Activated CD4-positive, alpha-beta T cell treated with anti-CD3 and anti-CD28 coated beads, Interleukin-2, amount 10 ng/mL, durations not matched to agents 24 days and 14 days (primary cell): Measurements from ENCODE around the gene SERPINB12. TPM values are rescaled to one million over a fixed set of nuclear protein-coding genes. Genes with fewer than 3 reads are reported as not detected.

ENCODE experiments used
- DNase-seq: peaks from one replicate; pipeline ENCODE4 v3.0.0; 2022
- H3K27ac Mint-ChIP-seq: one replicate; pipeline ENCODE4 v1.8.0; 2022; ENCODE audit warnings: mild to moderate bottlenecking, mixed read lengths
- H3K27me3 Mint-ChIP-seq: one replicate; pipeline ENCODE4 v1.8.0; 2022; ENCODE audit warnings: mixed read lengths
- H3K36me3 Mint-ChIP-seq: one replicate; pipeline ENCODE4 v1.8.0; 2022; ENCODE audit warnings: low read depth, mild to moderate bottlenecking, mixed read lengths
- H3K4me1 Mint-ChIP-seq: one replicate; pipeline ENCODE4 v1.8.0; 2021; ENCODE audit warnings: mixed read lengths
- H3K4me3 Mint-ChIP-seq: one replicate; pipeline ENCODE4 v1.8.0; 2022; ENCODE audit warnings: mild to moderate bottlenecking, moderate library complexity, mixed read lengths
- H3K9me3 Mint-ChIP-seq: one replicate; pipeline ENCODE4 v1.8.0; 2021; ENCODE audit warnings: mixed read lengths
- intact Hi-C: fragments of 100-400 bp; cut with micrococcal nuclease; formaldehyde crosslinking; loops from one replicate; pipeline ENCODE4 v1.15.1; 2023
- total RNA-seq: library from RNA; stranded (reverse); gene quantifications from 2 replicates; pipeline ENCODE4 v1.2.3, GENCODE V29; 2022

The SERPINB12 gene
- total RNA-seq, 1 donor from 2014 or later = not detected

- DNase-seq = peak; percentile 49
- intact Hi-C loops = no loop called here
- H3K27ac Mint-ChIP-seq = no peak overlapping the region
- H3K4me1 Mint-ChIP-seq = no peaks in the 10 kb centered on the region
- no peaks in the 10 kb centered on the region for H3K36me3 Mint-ChIP-seq
- no peak overlapping the region for H3K4me3 Mint-ChIP-seq
- H3K9me3 Mint-ChIP-seq = no peaks in the 10 kb centered on the region
- H3K27me3 Mint-ChIP-seq = peaks cover 7% of the 10 kb centered on the region
These were observed 22.4 kb downstream of the SERPINB12 start for GRCh38 chr18:63564561-63564960.

DNA sequence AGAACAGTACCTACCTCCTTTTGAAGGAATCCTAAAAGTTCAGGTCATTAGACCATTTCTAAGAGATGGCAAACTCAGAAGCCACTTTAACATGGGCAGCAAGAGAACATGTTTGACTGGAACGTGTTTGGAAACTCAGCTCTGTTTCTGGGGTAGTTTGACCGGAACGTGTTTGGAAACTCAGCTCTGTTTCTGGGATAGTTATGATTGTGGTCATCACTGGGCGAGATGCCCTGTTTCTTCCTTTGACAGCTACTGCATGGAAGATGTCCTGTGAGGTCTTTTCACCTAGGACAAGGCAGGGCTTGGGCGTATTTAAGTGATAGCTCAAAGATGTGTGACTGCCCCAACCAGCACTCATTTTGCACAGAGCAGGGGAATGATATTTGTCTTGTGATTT, 25.1 kb downstream of the SERPINB12 start:
- no peaks in the 10 kb centered on the region for H3K4me1 Mint-ChIP-seq
- intact Hi-C loops = no loop called here
- no peak for DNase-seq
- H3K9me3 Mint-ChIP-seq = no peaks in the 10 kb centered on the region
- H3K27ac Mint-ChIP-seq = no peak overlapping the region
- peaks cover 19% of the 10 kb centered on the region for H3K27me3 Mint-ChIP-seq
- no peaks in the 10 kb centered on the region for H3K36me3 Mint-ChIP-seq
- H3K4me3 Mint-ChIP-seq = no peak overlapping the region

DNA sequence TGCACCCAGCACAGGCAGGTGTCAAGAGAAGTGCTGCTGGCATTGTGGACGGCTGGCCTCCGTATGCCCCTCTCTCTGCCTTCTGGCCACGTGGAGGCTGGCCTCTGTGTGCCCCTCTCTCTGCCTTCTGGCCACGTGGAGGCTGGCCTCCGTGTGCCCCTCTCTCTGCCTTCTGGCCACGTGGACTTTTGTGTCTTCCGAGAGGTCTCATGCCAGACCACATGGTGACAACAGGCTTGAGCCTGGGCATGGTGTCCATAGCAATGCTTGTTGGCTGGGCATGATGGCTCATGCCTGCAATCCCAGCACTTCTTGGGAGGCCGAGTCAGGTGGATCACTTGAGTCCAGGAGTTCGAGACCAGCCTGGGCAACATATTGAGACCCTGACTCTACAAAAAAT, 25.7 kb downstream of the SERPINB12 start:
- no peaks in the 10 kb centered on the region for H3K36me3 Mint-ChIP-seq
- no peaks in the 10 kb centered on the region for H3K9me3 Mint-ChIP-seq
- no peak overlapping the region for H3K4me3 Mint-ChIP-seq
- H3K4me1 Mint-ChIP-seq = no peaks in the 10 kb centered on the region
- no peak for DNase-seq
- H3K27ac Mint-ChIP-seq = no peak overlapping the region
- intact Hi-C loops = no loop called here
- peaks cover 24% of the 10 kb centered on the region for H3K27me3 Mint-ChIP-seq

GRCh38 chr18:63570721-63571120, 28.6 kb downstream of the SERPINB12 start:
- no peak overlapping the region for H3K4me3 Mint-ChIP-seq
- H3K36me3 Mint-ChIP-seq = no peaks in the 10 kb centered on the region
- no peaks in the 10 kb centered on the region for H3K9me3 Mint-ChIP-seq
- H3K27me3 Mint-ChIP-seq = peaks cover 31% of the 10 kb centered on the region
- intact Hi-C loops = no loop called here
- no peak overlapping the region for H3K27ac Mint-ChIP-seq
- H3K4me1 Mint-ChIP-seq = no peaks in the 10 kb centered on the region
- DNase-seq = no peak

GRCh38 chr18:63575681-63576080, 33.5 kb downstream of the SERPINB12 start:
- Mint-ChIP-seq H3K9me3 (no peaks in the 10 kb centered on the region), H3K27ac (no peak overlapping the region), H3K4me3 (no peak overlapping the region), H3K4me1 (no peaks in the 10 kb centered on the region), H3K36me3 (no peaks in the 10 kb centered on the region), H3K27me3 (peaks cover 36% of the 10 kb centered on the region)
- no peak for DNase-seq
- intact Hi-C loops = no loop called here

GRCh38 chr18:63578357-63578958, 36.3 kb downstream of the SERPINB12 start:
- DNase-seq = peak; percentile 78
- H3K27me3 Mint-ChIP-seq = peaks cover 22% of the 10 kb centered on the region

GRCh38 chr18:63579616-63580015, 37.4 kb downstream of the SERPINB12 start:
- Mint-ChIP-seq H3K4me1 (no peaks in the 10 kb centered on the region), H3K36me3 (no peaks in the 10 kb centered on the region), H3K9me3 (no peaks in the 10 kb centered on the region), H3K27me3 (peaks cover 21% of the 10 kb centered on the region), H3K27ac (no peak overlapping the region), H3K4me3 (no peak overlapping the region)
- intact Hi-C loops = no loop called here
- no peak for DNase-seq

More at GRCh38 chr18:63578357-63578958, 36.3 kb downstream of the SERPINB12 start:
- Mint-ChIP-seq H3K4me1 (no peaks in the 10 kb centered on the region), H3K4me3 (no peak overlapping the region), H3K27ac (no peak overlapping the region), H3K9me3 (no peaks in the 10 kb centered on the region), H3K36me3 (no peaks in the 10 kb centered on the region)
- intact Hi-C loops = loop anchor here (1.0 kb wide), 1 partner anchor 60 kb away; no protein-coding TSS in a partner anchor

DNA sequence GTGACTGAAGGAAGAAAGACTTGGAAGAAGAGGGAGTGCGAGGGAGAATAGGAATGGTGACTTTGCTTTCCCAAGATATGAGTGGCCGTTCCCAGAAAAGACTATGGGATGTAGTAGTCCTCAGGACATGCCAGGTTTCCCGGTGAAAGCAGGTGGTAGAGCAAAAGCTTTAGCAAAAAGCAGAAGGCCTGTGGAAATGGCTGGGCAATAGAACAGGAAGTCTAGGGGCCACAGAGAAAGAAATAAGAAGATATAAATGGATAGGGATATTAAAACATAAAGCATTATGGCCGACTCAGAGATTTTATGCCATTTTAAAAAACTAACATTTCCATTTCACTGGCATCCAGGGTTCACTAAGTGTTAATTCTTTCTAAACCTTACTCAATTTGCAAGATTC, 43.8 kb downstream of the SERPINB12 start:
- Mint-ChIP-seq H3K27me3 (peaks cover 11% of the 10 kb centered on the region), H3K4me3 (no peak overlapping the region), H3K4me1 (no peaks in the 10 kb centered on the region), H3K36me3 (no peaks in the 10 kb centered on the region), H3K9me3 (no peaks in the 10 kb centered on the region), H3K27ac (no peak overlapping the region)
- intact Hi-C loops = no loop called here
- DNase-seq = no peak

DNA sequence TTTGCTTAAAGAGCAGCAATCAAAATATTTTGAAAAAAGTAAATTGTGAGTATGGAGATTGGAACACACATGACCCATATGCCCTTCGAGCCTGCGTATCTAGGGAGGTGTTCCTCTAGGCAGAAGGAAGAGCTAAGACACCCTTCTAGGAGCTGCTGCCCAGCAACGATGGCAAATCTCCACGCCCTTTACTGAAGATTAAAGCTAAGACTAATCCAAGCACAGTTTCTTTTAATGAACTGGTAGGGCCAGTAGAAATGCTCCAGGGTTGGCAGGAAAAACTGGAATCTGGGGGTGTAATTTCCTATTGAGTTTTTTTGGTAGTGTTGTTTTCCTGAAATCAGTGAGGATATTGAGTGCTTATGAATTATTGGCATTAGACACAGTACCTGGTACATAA, 44.3 kb downstream of the SERPINB12 start:
- Mint-ChIP-seq H3K4me3 (no peak overlapping the region), H3K36me3 (no peaks in the 10 kb centered on the region), H3K9me3 (no peaks in the 10 kb centered on the region), H3K4me1 (no peaks in the 10 kb centered on the region), H3K27me3 (peaks cover 8% of the 10 kb centered on the region), H3K27ac (no peak overlapping the region)
- intact Hi-C loops = no loop called here
- no peak for DNase-seq

- no peaks in the 10 kb centered on the region for H3K36me3 Mint-ChIP-seq
These were observed 44.8 kb downstream of the SERPINB12 start, which contains the start of gene SERPINB13 for GRCh38 chr18:63586966-63587365. TSS of gene SERPINB13 (plus strand) at chr18:63587343. CDS start at chr18:63588668, 1,325 bp downstream.

DNA sequence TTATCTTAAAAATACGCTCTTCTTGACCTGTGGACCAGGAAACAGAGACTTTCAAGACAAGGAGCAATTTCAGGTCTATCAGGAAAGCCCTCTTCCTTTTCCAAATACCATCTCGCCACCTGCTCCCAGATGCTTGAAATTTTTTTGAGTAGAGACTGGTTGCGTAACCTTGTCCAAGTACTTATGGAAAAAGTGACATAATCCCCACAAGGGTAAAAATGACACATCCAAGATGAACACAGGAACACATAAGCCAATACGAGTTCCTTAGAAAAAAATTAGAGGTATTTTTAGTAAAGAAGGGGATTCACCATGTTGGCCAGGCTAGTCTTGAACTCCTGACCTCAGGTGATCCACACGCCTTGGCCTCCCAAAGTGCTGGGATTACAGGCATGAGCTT, 46.7 kb downstream of the SERPINB12 start:
- no peak overlapping the region for H3K27ac Mint-ChIP-seq
- no peaks in the 10 kb centered on the region for H3K4me1 Mint-ChIP-seq
- intact Hi-C loops = no loop called here

More at GRCh38 chr18:63586966-63587365, 44.8 kb downstream of the SERPINB12 start, which contains the start of gene SERPINB13:
- H3K4me3 Mint-ChIP-seq = no peak within 1 kb of the TSS
- H3K27me3 Mint-ChIP-seq = peaks cover 7% of the 10 kb centered on the region
- no peaks in the 10 kb centered on the region for H3K9me3 Mint-ChIP-seq
- DNase-seq = no peak
- H3K27ac Mint-ChIP-seq = no peak within 1 kb of the TSS
- intact Hi-C loops = no loop called here
- no peaks in the 10 kb centered on the region for H3K4me1 Mint-ChIP-seq

GRCh38 chr18:63590373-63590772, 48.2 kb downstream of the SERPINB12 start:
- Mint-ChIP-seq H3K4me3 (no peak overlapping the region), H3K4me1 (no peaks in the 10 kb centered on the region), H3K27me3 (peaks cover 6% of the 10 kb centered on the region), H3K36me3 (no peaks in the 10 kb centered on the region), H3K27ac (no peak overlapping the region), H3K9me3 (no peaks in the 10 kb centered on the region)
- intact Hi-C loops = no loop called here
- DNase-seq = no peak

More for the DNA sequence above, 46.7 kb downstream of the SERPINB12 start:
- Mint-ChIP-seq H3K27me3 (peaks cover 7% of the 10 kb centered on the region), H3K9me3 (no peaks in the 10 kb centered on the region), H3K4me3 (no peak overlapping the region), H3K36me3 (no peaks in the 10 kb centered on the region)
- no peak for DNase-seq

GRCh38 chr18:63590966-63591695, 49.0 kb downstream of the SERPINB12 start:
- Mint-ChIP-seq H3K9me3 (no peaks in the 10 kb centered on the region), H3K36me3 (no peaks in the 10 kb centered on the region), H3K27ac (no peak overlapping the region), H3K4me1 (no peaks in the 10 kb centered on the region), H3K27me3 (peaks cover 2% of the 10 kb centered on the region), H3K4me3 (no peak overlapping the region)
- no peak for DNase-seq
- intact Hi-C loops = no loop called here

DNA sequence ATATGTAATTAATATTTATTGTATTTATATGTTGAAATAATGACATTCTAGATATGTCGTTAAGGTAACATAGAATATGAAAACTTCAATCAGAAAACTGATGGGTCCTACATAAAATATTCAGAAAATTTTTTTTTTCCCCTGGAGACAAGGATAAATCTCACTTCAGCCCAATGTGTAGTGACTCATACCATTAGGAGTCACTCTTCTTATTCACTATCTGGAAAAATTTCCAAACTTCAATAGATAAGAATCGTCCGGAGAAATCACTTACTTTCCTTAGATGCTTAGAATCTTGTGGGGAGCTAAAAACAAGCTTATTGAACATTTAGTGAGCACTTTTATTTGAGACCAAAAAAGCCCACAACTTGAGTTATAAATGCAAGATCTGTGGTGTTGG, 49.6 kb downstream of the SERPINB12 start:
- H3K4me1 Mint-ChIP-seq = no peaks in the 10 kb centered on the region
- H3K9me3 Mint-ChIP-seq = no peaks in the 10 kb centered on the region
- no peak overlapping the region for H3K4me3 Mint-ChIP-seq
- H3K27ac Mint-ChIP-seq = no peak overlapping the region
- intact Hi-C loops = no loop called here
- H3K36me3 Mint-ChIP-seq = no peaks in the 10 kb centered on the region
- no peak for DNase-seq
- peaks cover 2% of the 10 kb centered on the region for H3K27me3 Mint-ChIP-seq
